CD4-positive, alpha-beta T cell treated with Interleukin-17A for 4 hours (primary cell): ENCODE measurements around the gene NEUROD4.
"Not testable (repeated sequence)": the region's sequence is repeated elsewhere in the genome, so short reads cannot be mapped to it uniquely, and the experiment has no call there.

Source experiments
- DNase-seq: peaks from one replicate; pipeline ENCODE4 v3.0.0-alpha.2; 2020; ENCODE audit warnings: mixed read lengths

The NEUROD4 gene

GRCh38 chr12:55019784-55020183 lies at the start of gene NEUROD4:
NEUROD4 (plus strand) TSS chr12:55019974; CDS start chr12:55026440, 6,466 bp downstream.
- DNase-seq, result no peak

GRCh38 chr12:54970741-54971140 lies 49.0 kb upstream of the NEUROD4 start:
- DNase-seq, result no peak

GRCh38 chr12:54973556-54973955 lies 46.2 kb upstream of the NEUROD4 start:
- no peak for DNase-seq

- no peak for DNase-seq
These were observed 45.5 kb upstream of the NEUROD4 start for GRCh38 chr12:54974279-54974678.

- no peak for DNase-seq
These were observed 44.5 kb upstream of the NEUROD4 start for GRCh38 chr12:54975272-54975671.

GRCh38 chr12:54975875-54976274 lies 43.9 kb upstream of the NEUROD4 start:
- no peak for DNase-seq

- no peak for DNase-seq
These were observed 42.6 kb upstream of the NEUROD4 start for GRCh38 chr12:54977155-54977554.

GRCh38 chr12:54977857-54978256 lies 41.9 kb upstream of the NEUROD4 start:
- DNase-seq, result no peak

- peak; percentile 70 for DNase-seq
These were observed 39.4 kb upstream of the NEUROD4 start for GRCh38 chr12:54980341-54980740.

GRCh38 chr12:54981796-54982195 lies 38.0 kb upstream of the NEUROD4 start:
- no peak for DNase-seq

GRCh38 chr12:54983536-54984101 lies 36.2 kb upstream of the NEUROD4 start:
- no peak for DNase-seq

GRCh38 chr12:54984658-54985376 lies 35.0 kb upstream of the NEUROD4 start, which contains the start of gene TESPA1:
TESPA1 (minus strand) TSS chr12:54984762; CDS start chr12:54974562, 10,200 bp downstream.
- peak; percentile 90 for DNase-seq

GRCh38 chr12:54986773-54987172 lies 33.0 kb upstream of the NEUROD4 start:
- not testable (repeated sequence) for DNase-seq

- no peak for DNase-seq
These were observed 32.1 kb upstream of the NEUROD4 start for GRCh38 chr12:54987611-54988231.

- DNase-seq, result no peak
These were observed 31.2 kb upstream of the NEUROD4 start for GRCh38 chr12:54988402-54989054.

GRCh38 chr12:54989829-54990228 lies 29.9 kb upstream of the NEUROD4 start:
- no peak for DNase-seq

- DNase-seq, result peak; percentile 47
These were observed 28.4 kb upstream of the NEUROD4 start for GRCh38 chr12:54991161-54991990.

- no peak for DNase-seq
These were observed 27.8 kb upstream of the NEUROD4 start for GRCh38 chr12:54991991-54992375.

GRCh38 chr12:54993181-54993835 lies 26.5 kb upstream of the NEUROD4 start:
- peak; percentile 71 for DNase-seq

GRCh38 chr12:54996205-54996604 lies 23.6 kb upstream of the NEUROD4 start:
- no peak for DNase-seq

- no peak for DNase-seq
These were observed 21.7 kb upstream of the NEUROD4 start for GRCh38 chr12:54997929-54998522.
